Hepatocyte (in vitro differentiated cells): ENCODE results near the gene SERF2.

Source experiments
- CTCF ChIP-seq: fragments of 200-600 bp; sonication (generic); IDR thresholded peaks from 2 replicates; pipeline ENCODE4 v1.5.1; 2016; ENCODE audit warnings: antibody characterized with exemption, mild to moderate bottlenecking; ENCODE audit not compliant: poor library complexity
- EZH2 ChIP-seq: fragments of 200-600 bp; sonication (generic); IDR thresholded peaks from 2 replicates; pipeline ENCODE4 v1.6.1; 2016; ENCODE audit warnings: antibody characterized with exemption, mild to moderate bottlenecking, borderline replicate concordance

- TF ChIP-seq EZH2 (no peak), CTCF (no peak)
Observed at GRCh38 chr15:43799209-43799944, 7.3 kb downstream of the SERF2 start.
